Vagina (tissue), 2 donors: Measurements from ENCODE around the gene BLOC1S6. TPM values are rescaled to one million over a fixed set of nuclear protein-coding genes. Genes with fewer than 3 reads are reported as not detected.

Source experiments
- DNase-seq, 2 donors: peaks; one replicate each; pipeline ENCODE4 v3.0.0-alpha.2; 2017; ENCODE audit errors: extremely low spot score in 2 of 2
- H3K27ac ChIP-seq: fragments of 200-600 bp; sonication (generic); one replicate; pipeline ENCODE4 v1.5.1; 2019
- H3K27me3 ChIP-seq: fragments of 200-600 bp; sonication (generic); one replicate; pipeline ENCODE4 v1.5.1; 2019
- H3K36me3 ChIP-seq, 2 donors: fragments of 200-600 bp; sonication (generic); one replicate each; pipeline ENCODE4 v1.5.1; 2017 to 2019
- H3K4me1 ChIP-seq: fragments of 200-600 bp; sonication (generic); one replicate; pipeline ENCODE4 v1.5.1; 2019
- H3K4me3 ChIP-seq, 2 donors: fragments of 200-600 bp; sonication (generic); 1 replicate in 1 of 2; 2 replicates in 1 of 2; pipeline ENCODE4 v1.5.1; 2016 to 2019
- H3K9me3 ChIP-seq: fragments of 200-600 bp; sonication (generic); one replicate; pipeline ENCODE4 v1.5.1; 2019
- POLR2A ChIP-seq, 2 donors: fragments of 450-650 bp; IDR thresholded peaks; one replicate each; pipeline ENCODE4 v1.6.1; 2017; ENCODE audit warnings: antibody characterized with exemption in 2 of 2, mild to moderate bottlenecking in 2 of 2, moderate library complexity in 2 of 2
- POLR2AphosphoS5 ChIP-seq, 2 donors: sonication (generic); formaldehyde crosslinking; IDR thresholded peaks; one replicate each; pipeline ENCODE4 v1.9.0; 2017; ENCODE audit warnings: antibody characterized with exemption in 2 of 2, mild to moderate bottlenecking in 2 of 2, low read depth in 1 of 2; ENCODE audit not compliant: insufficient read depth in 1 of 2
- intact Hi-C: fragments of 100-400 bp; cut with DNase I; formaldehyde crosslinking; loops from one replicate; pipeline ENCODE4 v1.15.1; 2023
- total RNA-seq: library from RNA; depleted of rRNA; stranded (reverse); fragments of >200 nt; gene quantifications from one replicate; pipeline ENCODE4 v1.2.3, GENCODE V29; 2016
- TF ChIP-seq, protein P1 (sequence below), 3 experiments: fragments of 450-650 bp in 2 of 3; fragments of 200-600 bp in 1 of 3; sonication (generic) in 1 of 3; IDR thresholded peaks; one replicate each; pipeline ENCODE4 v1.5.1; 2017 to 2019; ENCODE audit warnings: antibody characterized with exemption in 3 of 3, mild to moderate bottlenecking in 2 of 3, moderate library complexity in 2 of 3

BLOC1S6 gene
- total RNA-seq, 1 donor from 2014 or later: 45.2 TPM

DNA sequence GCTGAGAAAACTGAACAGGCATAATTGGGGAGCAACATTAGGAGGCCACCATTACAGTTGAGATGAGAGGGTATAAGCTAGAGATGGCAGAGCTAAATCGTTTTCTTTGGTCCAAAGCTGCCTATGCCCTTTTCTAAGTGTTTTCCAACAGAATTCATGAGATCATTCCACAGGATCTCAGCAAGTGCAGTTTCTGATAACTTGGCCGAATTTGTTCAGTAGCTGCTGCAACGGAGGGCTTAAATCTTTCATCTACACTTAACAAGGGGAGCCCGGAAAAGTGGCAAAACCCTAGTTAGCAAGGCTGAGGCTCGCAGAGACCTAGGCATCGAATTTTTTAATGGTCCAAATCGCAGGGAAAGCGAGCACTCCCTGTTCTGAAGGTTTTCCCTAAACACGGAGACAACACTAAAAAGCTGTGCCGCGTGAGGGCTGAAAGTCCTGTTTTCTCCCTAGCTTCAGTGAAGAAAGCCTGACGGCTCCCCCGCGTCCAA, 531 bp upstream of the BLOC1S6 start:
- Histone ChIP-seq H3K27ac (peak overlapping the region; percentile 97), H3K4me3 (peak overlapping the region; percentile 77 to 94), H3K27me3 (no peaks in the 10 kb centered on the region), H3K36me3 (no peaks in the 10 kb centered on the region), H3K4me1 (peaks cover 56% of the 10 kb centered on the region), H3K9me3 (no peaks in the 10 kb centered on the region)
- no peak for TF ChIP-seq POLR2A (IDR thresholded peaks at IDR 0.05)
- no peak for TF ChIP-seq POLR2AphosphoS5 (IDR thresholded peaks at IDR 0.05; ENCODE audit: insufficient read depth in 1 of 2, low read depth in 1 of 2)
- TF ChIP-seq, protein P1, sequence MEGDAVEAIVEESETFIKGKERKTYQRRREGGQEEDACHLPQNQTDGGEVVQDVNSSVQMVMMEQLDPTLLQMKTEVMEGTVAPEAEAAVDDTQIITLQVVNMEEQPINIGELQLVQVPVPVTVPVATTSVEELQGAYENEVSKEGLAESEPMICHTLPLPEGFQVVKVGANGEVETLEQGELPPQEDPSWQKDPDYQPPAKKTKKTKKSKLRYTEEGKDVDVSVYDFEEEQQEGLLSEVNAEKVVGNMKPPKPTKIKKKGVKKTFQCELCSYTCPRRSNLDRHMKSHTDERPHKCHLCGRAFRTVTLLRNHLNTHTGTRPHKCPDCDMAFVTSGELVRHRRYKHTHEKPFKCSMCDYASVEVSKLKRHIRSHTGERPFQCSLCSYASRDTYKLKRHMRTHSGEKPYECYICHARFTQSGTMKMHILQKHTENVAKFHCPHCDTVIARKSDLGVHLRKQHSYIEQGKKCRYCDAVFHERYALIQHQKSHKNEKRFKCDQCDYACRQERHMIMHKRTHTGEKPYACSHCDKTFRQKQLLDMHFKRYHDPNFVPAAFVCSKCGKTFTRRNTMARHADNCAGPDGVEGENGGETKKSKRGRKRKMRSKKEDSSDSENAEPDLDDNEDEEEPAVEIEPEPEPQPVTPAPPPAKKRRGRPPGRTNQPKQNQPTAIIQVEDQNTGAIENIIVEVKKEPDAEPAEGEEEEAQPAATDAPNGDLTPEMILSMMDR (IDR thresholded peaks at IDR 0.05): no peak
- intact Hi-C loops: no loop called here
- no peak for DNase-seq

DNA sequence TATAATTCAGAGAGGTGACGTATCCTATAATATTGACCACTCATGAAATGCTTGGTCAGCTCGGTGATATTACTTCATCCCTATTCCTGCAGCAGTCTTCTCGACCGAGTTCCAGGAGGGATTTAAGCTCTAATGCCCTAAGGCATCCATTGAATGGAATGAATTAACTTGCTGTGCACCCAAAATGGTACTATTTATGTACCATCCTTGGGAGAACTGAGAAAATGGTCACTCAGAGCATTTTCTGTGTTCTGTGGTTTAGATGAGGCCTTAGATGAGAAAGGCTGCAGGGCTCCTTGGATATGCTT, 638 bp downstream of the BLOC1S6 start:
- no peak for DNase-seq
- H3K4me1 ChIP-seq: peaks cover 67% of the 10 kb centered on the region
- peaks cover 0 to 6% of the 10 kb centered on the region in 2 donors for H3K36me3 ChIP-seq
- TF ChIP-seq POLR2AphosphoS5 (IDR thresholded peaks at IDR 0.05; ENCODE audit: insufficient read depth in 1 of 2, low read depth in 1 of 2): no peak
- TF ChIP-seq POLR2A (IDR thresholded peaks at IDR 0.05): no peak
- TF ChIP-seq, protein P1 (IDR thresholded peaks at IDR 0.05): no peak
- intact Hi-C loops: no loop called here
- H3K9me3 ChIP-seq: no peaks in the 10 kb centered on the region
- peak overlapping the region; percentile 97 for H3K27ac ChIP-seq
- no peaks in the 10 kb centered on the region for H3K27me3 ChIP-seq
- H3K4me3 ChIP-seq: peak overlapping the region; percentile 77 to 94

DNA sequence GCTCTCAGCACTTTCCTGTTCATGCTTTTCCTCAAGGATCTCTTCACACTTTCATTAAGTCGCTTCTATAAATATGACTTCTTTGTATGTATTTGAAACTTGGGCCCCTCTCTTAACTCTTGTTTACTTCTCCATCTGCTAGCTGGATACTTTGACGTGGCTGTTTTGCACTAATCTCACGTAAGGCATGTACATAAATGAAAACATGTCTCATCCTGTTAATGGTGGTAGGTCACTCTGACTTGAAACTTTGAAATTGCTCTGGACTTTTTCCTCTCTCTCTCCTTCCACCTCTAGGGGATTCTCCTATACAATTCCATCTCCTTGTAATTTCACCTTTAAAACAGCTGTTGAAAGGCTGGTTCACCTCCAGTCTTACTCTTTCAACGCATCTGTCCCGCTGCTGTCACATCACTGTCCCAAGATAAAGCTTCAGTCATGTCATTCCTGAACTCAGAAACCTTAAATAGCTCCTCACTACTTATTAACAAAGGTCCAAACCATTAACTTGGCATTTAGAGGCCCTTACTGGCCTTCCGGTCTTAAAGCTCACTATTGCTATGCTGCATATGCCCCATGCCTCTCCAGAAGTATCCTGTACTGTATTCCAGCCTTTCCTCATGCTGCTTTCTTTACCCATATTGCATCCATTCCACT, 1.2 kb downstream of the BLOC1S6 start:
- Histone ChIP-seq H3K27me3 (no peaks in the 10 kb centered on the region), H3K4me1 (peaks cover 68% of the 10 kb centered on the region), H3K27ac (peak overlapping the region; percentile 97), H3K4me3 (peak overlapping the region; percentile 77 to 94), H3K36me3 (peaks cover 0 to 6% of the 10 kb centered on the region in 2 donors), H3K9me3 (no peaks in the 10 kb centered on the region)
- intact Hi-C loops: no loop called here
- no peak for TF ChIP-seq POLR2AphosphoS5 (IDR thresholded peaks at IDR 0.05; ENCODE audit: insufficient read depth in 1 of 2, low read depth in 1 of 2)
- TF ChIP-seq, protein P1 (IDR thresholded peaks at IDR 0.05): no peak
- no peak for TF ChIP-seq POLR2A (IDR thresholded peaks at IDR 0.05)
- DNase-seq: no peak

DNA sequence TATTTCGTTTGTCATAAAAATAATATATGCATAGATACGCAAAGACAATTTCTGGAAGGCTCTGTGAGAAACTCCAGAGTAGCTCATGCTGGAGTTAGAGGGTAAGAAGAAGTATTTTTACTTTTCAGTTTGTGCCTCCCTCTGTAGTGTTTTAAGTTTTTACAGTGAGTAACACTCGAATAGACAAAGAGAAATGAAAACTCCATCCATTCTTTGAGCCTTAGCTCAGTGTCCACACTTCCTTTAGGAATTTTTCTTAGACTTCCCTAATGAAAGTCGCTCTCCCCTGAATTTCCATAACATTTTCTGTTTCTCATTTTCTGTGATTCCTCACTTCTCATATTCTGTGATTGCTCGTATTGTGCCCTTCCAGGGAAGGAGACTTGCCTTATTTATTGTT, 2.1 kb downstream of the BLOC1S6 start:
- H3K4me1 ChIP-seq: peaks cover 68% of the 10 kb centered on the region
- DNase-seq: no peak

DNA sequence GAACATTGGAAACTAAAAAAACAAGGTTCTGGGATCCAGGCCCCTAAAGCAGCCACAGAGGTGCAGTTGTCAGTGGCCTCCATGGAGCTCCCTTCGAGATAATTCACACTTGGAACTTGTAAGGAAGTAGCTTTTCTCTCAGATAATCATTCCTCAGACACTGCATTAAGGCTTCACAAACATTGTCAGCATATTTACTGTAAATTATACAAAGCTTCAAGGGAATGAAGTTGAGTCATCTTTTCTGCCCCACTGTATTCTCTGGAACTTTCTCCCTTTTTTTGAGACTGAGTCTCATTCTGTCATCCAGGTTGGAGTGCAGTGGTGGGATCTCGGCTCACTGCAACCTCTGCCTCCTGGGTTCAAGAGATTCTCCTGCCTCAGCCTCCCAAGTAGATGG, 7.1 kb downstream of the BLOC1S6 start:
- no peak for DNase-seq
- Histone ChIP-seq H3K27me3 (no peaks in the 10 kb centered on the region), H3K4me1 (peaks cover 38% of the 10 kb centered on the region), H3K27ac (no peak overlapping the region), H3K9me3 (no peaks in the 10 kb centered on the region), H3K36me3 (peaks cover 0 to 25% of the 10 kb centered on the region in 2 donors), H3K4me3 (no peak overlapping the region)
- intact Hi-C loops: no loop called here
- TF ChIP-seq POLR2A (IDR thresholded peaks at IDR 0.05) (no peak), POLR2AphosphoS5 (IDR thresholded peaks at IDR 0.05; ENCODE audit: insufficient read depth in 1 of 2, low read depth in 1 of 2) (no peak)
- TF ChIP-seq, protein P1 (IDR thresholded peaks at IDR 0.05): no peak

More for the DNA sequence above, 2.1 kb downstream of the BLOC1S6 start:
- Histone ChIP-seq H3K27ac (no peak overlapping the region), H3K36me3 (peaks cover 0 to 7% of the 10 kb centered on the region in 2 donors), H3K27me3 (no peaks in the 10 kb centered on the region), H3K4me3 (no peak overlapping the region), H3K9me3 (no peaks in the 10 kb centered on the region)
- intact Hi-C loops: no loop called here
- TF ChIP-seq, protein P1 (IDR thresholded peaks at IDR 0.05): no peak
- no peak for TF ChIP-seq POLR2AphosphoS5 (IDR thresholded peaks at IDR 0.05; ENCODE audit: insufficient read depth in 1 of 2, low read depth in 1 of 2)
- no peak for TF ChIP-seq POLR2A (IDR thresholded peaks at IDR 0.05)
